A673 (cell line): Measurements from ENCODE around the gene FJX1.

Experiments
- CTCF ChIP-seq: fragments of 300-800, 200-600 bp; sonication (generic); conservative IDR thresholded peaks from 2 replicates; pipeline ENCODE4 v1.5.1; 2017; ENCODE audit warnings: low read depth, mild to moderate bottlenecking, antibody characterized with exemption, low read length, moderate library complexity, mixed read lengths
- EZH2 ChIP-seq: fragments of 200-600 bp; sonication (generic); IDR thresholded peaks from 2 replicates; pipeline ENCODE4 v1.6.1; 2017; ENCODE audit warnings: borderline replicate concordance, low read depth, mild to moderate bottlenecking, mixed read lengths, antibody characterized with exemption, low read length; ENCODE audit not compliant: poor library complexity, severe bottlenecking

DNA sequence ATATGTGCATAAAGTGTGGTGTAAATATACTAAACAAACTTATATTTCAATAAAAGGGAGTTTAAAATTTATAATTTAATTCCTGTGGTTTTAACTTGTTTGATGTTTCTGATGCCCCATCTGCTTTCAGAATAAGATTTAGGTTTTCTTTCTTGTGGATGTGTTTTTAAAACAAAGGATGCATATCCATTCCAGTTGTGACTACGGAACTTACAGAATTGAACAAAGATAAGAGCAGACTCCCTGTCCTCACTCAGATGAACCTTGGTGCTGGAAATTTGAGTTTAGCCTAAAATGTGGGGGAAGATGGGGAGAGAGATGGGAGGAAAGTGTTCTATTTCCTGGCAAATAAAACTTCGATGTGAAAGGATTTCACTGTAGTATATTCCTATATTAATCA, 2.5 kb downstream of the FJX1 start:
- TF ChIP-seq CTCF (no peak), EZH2 (no peak)
